ENCODE results near the gene TF.
"Not testable (repeated sequence)": the region's sequence is repeated elsewhere in the genome, so short reads cannot be mapped to it uniquely, and the experiment has no call there.

TF gene

DNA sequence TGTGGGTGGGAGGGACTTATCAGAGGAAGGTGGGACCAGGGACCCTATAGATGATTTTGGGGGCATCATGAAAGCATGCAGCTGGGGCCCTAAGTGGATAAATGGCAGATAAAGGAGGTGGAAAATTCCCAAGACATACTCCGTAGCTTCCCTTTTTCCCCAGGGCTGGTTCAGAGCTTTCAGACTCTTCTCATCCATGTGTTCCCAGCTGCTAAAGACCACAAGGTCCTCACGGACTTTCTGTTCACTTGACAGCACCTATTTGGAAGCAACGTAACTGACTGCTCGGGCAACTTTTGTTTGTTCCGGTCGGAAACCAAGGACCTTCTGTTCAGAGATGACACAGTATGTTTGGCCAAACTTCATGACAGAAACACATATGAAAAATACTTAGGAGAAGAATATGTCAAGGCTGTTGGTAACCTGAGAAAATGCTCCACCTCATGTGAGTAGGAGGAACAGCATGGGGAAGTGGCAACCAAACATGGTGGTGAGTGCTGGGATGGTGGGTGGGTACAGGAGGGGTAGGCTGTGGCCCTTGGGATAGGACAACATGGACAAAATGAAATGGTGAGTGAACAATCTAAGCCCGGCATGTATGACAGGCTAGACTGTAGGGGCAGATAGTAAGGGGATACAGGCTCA lies 30.7 kb downstream of the TF start:
- H3K4me3 ChIP-seq (replicated peaks; ENCODE audit: low read depth, low read length), result no peak overlapping the region
- DNase-seq (ENCODE audit: low read depth), result no peak
- TF ChIP-seq, protein P1, sequence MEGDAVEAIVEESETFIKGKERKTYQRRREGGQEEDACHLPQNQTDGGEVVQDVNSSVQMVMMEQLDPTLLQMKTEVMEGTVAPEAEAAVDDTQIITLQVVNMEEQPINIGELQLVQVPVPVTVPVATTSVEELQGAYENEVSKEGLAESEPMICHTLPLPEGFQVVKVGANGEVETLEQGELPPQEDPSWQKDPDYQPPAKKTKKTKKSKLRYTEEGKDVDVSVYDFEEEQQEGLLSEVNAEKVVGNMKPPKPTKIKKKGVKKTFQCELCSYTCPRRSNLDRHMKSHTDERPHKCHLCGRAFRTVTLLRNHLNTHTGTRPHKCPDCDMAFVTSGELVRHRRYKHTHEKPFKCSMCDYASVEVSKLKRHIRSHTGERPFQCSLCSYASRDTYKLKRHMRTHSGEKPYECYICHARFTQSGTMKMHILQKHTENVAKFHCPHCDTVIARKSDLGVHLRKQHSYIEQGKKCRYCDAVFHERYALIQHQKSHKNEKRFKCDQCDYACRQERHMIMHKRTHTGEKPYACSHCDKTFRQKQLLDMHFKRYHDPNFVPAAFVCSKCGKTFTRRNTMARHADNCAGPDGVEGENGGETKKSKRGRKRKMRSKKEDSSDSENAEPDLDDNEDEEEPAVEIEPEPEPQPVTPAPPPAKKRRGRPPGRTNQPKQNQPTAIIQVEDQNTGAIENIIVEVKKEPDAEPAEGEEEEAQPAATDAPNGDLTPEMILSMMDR (IDR thresholded peaks at IDR 0.05; ENCODE audit: low read length, missing control alignments), result no peak

DNA sequence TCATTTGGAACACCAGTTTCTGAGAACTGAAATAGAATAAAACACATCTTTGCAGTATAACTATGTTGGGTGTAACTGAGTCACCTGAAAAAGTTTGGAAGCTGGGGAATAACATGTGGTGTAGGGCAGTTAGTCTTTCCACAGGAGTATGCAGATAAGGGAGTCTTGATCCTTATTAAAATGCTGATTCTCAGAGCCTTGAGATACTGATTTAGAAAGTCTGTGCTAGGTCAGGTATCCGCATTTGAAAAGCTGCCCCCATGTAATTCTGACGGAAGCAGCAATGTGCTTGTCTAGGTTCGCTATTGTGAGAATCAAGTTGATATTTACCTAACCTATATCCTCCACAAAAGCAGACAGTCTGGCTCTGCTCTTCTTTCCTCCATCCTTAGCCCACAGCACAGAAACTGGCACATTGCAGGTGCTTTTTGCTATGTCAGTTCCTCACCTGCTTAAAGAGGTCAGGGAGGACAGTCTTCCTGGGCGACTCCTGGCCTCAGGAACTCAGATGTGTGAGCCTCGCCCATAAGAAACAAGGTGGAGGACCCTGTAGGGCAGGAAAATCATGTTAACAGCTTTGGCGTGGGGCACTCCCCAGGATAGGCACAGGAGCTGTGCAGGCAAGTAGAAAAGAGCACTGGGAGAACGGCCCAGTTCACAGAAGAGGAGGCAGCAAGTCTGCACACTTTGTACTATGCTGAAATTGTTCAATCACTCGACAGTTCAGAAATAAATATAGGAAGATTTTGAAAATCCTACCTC lies 31.8 kb downstream of the TF start:
- no peak for DNase-seq (ENCODE audit: low read depth)
- TF ChIP-seq, protein P1 (IDR thresholded peaks at IDR 0.05; ENCODE audit: low read length, missing control alignments), result no peak
- no peak overlapping the region for H3K4me3 ChIP-seq (replicated peaks; ENCODE audit: low read depth, low read length)

DNA sequence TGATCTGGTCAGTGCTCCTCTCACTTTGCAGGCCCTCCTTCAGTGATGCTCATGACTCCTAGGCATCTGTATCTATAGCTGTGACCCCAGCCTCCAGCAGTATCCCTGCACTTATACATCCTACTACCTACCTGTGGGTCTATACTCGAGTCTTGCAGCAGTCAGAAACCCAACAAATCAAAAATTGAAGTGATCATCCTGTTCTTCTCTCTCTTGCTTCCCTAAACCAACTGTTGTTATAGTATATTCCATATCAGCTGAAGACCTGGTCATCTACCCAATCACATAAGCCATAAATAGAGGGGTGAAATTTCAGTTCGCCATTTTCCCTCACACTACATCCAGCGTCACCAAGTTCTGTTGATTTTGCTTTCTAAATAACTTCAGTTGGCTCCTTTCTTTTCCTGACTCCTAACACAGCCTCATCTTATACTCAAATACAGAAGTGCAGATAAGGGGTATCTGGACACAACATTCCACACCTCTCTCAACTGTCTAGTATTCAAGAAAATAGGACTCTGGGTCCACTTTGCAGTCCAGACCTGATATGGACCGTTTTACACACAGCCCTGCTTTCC lies 33.5 kb downstream of the TF start:
- no peak for DNase-seq (ENCODE audit: low read depth)
- H3K4me3 ChIP-seq (replicated peaks; ENCODE audit: low read depth, low read length), result no peak overlapping the region
- TF ChIP-seq, protein P1 (IDR thresholded peaks at IDR 0.05; ENCODE audit: low read length, missing control alignments), result no peak

DNA sequence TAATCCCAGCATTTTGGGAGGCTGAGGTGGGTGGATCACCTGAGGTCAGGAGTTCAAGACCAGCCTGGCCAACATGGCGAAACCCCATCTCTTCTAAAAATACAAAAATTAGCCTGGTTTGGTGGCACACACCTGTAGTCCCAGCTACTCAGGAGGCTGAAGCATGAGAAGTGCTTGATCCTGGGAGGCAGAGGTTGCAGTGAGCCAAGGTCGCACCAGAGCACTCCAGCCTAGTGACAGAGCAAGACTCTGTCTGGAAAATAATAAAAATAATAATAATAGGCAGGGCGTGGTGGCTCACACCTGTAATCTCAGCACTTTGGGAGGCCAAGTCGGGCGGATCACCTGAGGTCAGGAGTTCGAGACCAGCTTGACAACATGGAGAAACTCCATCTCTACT lies 34.6 kb downstream of the TF start:
- not testable (repeated sequence) for H3K4me3 ChIP-seq (replicated peaks; ENCODE audit: low read depth, low read length)

DNA sequence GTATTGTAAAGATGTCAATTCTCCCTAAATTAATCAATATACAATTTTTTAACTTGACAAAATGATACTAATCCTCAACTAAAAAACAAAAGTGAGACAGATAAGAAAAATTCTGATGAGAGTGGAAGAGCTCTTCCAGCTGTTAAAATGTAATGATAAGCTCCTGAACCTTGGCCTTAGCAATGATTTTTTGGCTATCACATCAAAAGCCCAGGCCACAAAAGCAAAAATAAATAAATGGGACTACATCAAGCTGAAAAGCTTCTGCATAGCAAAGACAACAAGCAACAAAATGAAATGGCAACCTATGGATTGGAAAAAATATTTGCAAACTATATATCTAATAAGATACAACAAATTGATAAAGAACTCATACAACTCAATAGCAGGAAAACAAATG lies 35.4 kb downstream of the TF start:
- no peak overlapping the region for H3K4me3 ChIP-seq (replicated peaks; ENCODE audit: low read depth, low read length)
- no peak for DNase-seq (ENCODE audit: low read depth)
- TF ChIP-seq, protein P1 (IDR thresholded peaks at IDR 0.05; ENCODE audit: low read length, missing control alignments), result no peak

More for the DNA sequence above, 34.6 kb downstream of the TF start:
- DNase-seq (ENCODE audit: low read depth), result not testable (repeated sequence)

DNA sequence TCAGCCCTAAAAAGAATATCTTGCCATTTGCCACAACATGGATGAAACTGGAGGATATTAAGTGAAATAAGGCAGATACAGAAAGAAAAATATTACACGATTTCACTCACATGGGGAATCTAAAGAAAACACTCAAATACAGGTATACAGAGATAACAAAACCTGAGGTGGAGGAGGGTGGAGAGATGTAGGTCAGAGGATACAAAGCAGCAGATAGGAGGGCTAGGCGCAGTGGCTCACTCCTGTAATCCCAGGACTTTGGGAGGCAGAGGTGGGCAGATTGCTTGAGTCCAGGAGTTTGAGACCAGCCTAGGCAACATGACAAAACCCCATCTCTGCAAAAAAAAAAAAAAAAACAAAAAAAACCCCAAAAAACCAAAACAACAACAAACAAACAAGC lies 36.3 kb downstream of the TF start:
- no peak for DNase-seq (ENCODE audit: low read depth)
- no peak overlapping the region for H3K4me3 ChIP-seq (replicated peaks; ENCODE audit: low read depth, low read length)
- TF ChIP-seq, protein P1 (IDR thresholded peaks at IDR 0.05; ENCODE audit: low read length, missing control alignments), result no peak

DNA sequence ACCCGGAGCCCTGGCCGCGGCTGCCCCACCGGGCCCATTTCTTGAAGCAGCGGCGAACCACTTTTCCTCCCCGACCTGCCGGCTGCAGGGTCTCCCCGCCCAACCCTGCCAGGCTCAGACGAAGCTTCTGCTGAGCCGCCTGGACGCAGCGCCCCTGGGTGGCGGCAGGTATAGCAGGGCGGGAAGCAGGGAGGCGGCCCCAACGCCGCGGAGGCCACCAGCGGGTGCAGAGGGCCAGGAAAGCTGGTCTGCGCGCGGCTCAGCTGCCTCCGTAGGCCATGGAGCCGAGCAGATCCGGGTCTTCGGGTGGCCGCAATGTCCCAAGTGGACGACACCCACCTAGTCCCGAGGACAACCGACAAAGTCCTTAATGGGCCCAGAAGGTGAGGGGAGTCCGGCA lies 37.6 kb downstream of the TF start:
- no peak for DNase-seq (ENCODE audit: low read depth)
- TF ChIP-seq, protein P1 (IDR thresholded peaks at IDR 0.05; ENCODE audit: low read length, missing control alignments), result no peak
- H3K4me3 ChIP-seq (replicated peaks; ENCODE audit: low read depth, low read length), result no peak overlapping the region
